H54 (cell line): ENCODE results near the gene DUSP7.
"Not testable (repeated sequence)": the region's sequence is repeated elsewhere in the genome, so short reads cannot be mapped to it uniquely, and the experiment has no call there.

Experiments used
- DNase-seq: peaks from one replicate; pipeline ENCODE4 v3.0.0; 2011; ENCODE audit warnings: low spot score, mixed read lengths; ENCODE audit not compliant: insufficient read length
- FAIRE-seq: peaks from 3 replicates; lab custom pipeline; 2011; peaks lifted over from hg19 to GRCh38; lab: Jason Lieb, UNC
- POLR2A ChIP-seq: IDR thresholded peaks from 2 replicates; pipeline ENCODE4 v1.6.1; 2011; ENCODE audit warnings: low read depth, mild to moderate bottlenecking, low read length

Gene DUSP7

DNA sequence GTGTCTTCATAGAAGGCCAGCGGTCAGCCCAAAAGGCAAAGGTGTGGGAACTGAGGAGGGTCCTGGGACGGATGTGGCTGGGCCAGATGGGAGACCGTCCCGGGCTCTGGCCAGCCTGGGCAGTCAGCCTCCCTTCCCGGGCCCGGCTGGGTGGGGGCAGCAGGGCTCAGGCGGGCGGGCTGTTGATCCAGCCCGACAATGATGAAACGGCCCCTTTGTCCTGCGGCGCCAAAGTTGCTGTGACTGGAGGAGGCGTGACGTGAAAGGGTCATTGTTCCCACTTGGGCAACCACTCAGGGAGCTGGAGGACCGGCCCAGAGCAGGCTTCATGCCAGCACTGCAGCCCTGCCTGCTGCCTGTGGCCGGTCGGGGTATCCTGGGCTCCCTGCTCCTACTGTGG, 16.5 kb downstream of the DUSP7 start:
- no peak for FAIRE-seq
- TF ChIP-seq POLR2A, result no peak

DNA sequence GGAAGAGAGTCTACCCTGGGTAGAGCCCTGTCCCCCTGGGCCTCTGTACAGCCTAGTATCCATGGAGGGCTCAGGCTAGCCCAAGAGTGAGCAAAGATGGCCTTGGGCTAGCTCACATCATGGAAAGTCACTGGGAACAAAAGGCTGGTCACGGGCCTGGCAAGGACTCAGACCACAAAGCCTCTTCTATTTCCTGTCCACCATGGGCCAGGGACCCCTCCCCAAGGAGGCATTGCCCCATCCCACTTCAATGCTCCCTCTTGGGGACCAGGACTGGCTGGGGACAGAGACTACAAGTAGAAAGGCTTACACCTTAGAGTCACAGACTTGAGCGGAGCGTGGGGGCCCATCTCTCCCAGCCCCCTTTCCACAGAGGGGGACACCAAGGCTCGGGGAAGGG, 16.9 kb downstream of the DUSP7 start:
- no peak for DNase-seq
- no peak for TF ChIP-seq POLR2A
- FAIRE-seq, result no peak

More for the DNA sequence above, 16.5 kb downstream of the DUSP7 start:
- DNase-seq, result no peak

DNA sequence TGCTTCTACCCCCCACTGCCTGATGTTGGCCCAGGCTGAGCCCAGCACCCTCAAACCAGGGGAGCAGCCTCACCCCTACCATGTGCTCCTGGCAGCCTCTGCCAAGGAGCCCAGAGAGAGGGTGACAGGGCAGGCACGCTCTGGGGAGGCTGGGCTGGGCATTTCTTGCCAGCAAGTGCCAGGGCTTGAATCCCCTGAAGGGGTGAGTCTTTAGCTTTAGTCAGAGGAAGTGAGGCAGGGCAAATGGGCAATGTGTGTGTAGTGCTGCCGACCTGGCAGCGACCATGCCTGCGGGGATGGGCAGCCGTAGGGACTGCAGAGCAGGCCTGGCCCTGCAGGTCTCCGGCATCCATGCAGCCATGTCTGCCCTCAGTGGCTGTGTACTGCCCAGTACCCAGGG, 18.1 kb downstream of the DUSP7 start:
- no peak for FAIRE-seq
- no peak for TF ChIP-seq POLR2A
- peak; percentile 64 for DNase-seq

DNA sequence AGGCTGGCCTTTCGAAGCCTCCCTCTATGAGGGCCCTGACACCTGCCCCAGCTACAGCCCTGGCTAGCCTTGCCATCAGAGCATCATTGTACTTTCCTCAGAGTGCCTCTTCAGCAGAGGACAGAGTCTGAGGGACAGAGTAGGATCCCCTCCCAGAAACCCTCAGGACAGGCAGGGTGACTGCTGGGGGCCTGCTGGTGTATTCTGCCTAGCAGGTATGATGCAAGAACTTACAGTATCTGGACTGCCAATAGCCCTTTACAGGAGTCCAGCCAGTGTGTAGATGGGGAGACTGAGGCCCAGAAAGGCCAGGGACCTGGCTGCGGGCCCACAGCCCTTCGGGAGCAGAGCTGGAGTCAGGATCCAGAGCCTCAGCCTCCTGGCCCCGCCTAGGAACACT, 19.1 kb downstream of the DUSP7 start:
- TF ChIP-seq POLR2A, result no peak
- DNase-seq, result no peak
- FAIRE-seq, result no peak

DNA sequence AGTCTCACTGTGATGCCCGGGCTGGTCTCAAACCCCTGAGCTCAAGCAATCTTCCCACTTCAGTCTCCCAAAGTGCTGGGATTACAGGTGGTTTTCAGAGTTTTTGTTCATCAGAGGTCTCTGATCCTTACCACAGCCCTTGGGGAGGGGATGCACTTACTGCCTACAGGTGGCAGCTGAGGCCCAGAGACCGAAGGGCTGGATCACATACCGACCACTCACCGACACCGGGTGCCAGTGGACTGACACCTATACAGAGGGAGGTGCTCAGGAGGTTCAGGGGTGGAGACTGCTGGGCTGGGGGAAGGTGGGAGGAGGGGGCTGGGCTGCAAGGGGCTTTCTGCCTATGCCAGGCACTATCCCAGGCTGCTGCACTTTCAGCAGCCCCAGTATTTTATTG, 19.5 kb downstream of the DUSP7 start:
- FAIRE-seq (no peak), DNase-seq (no peak)
- TF ChIP-seq POLR2A, result no peak

DNA sequence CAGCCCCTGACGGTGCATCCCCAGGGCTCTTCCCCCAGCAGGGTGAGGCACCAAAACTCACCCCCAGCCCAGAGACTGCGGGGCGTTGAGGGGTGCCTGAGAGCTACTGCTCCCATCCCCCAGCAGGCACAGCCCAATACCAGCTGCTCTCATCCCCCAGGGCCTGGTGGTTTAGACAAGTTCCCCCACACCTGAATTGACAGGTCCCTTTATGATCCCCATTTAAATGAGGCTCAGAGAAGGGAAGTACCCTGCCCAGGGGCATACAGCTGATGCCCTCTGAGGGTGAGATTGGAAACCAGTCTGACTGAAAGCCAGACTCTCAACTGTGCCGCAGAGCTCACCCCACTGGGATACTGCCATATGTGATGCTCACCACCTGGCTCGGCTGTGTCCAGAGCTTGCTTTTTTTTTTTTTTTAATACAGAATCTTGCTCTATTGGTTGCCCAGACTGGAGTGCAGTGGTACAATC, 20.1 kb downstream of the DUSP7 start:
- no peak for TF ChIP-seq POLR2A
- no peak for FAIRE-seq
- no peak for DNase-seq

DNA sequence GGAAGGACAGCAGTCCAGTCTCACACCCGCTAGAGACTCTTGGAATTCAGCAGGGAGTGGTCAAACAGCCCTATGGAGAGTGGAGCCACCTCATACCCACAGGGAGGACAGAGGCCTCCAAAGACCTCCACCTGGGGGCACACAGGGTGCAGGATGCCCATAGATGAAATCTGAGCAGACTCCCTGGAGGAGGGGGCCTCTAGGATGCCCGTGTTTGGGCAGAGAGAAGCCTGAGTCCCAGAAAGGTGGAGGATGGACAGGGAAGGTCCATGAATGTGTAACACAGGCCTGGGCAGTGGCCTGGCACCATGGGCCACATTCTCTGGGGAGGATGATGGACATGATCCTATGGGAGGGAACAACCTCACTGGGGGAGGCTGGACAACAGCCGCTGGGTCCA, 21.7 kb downstream of the DUSP7 start:
- no peak for FAIRE-seq
- no peak for TF ChIP-seq POLR2A
- DNase-seq, result no peak

DNA sequence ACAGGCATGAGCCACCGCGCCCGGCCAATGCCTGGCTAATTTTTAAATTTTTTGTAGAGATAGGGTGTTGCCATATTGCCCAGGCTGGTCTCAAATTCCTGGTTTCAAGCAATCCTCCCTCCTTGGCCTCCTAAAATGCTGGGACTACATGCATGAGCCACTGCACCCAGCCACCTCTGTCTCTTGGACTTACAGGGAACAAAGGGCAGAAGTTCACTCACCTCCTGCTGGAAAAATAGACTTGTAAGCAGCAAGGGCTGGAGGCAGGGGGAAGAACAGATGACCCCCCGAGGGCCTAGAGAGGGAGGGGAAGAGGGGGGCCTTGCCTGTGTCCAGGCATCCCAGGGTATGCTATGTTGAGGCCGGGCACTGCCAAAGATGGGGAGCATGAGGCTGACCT, 22.2 kb downstream of the DUSP7 start:
- TF ChIP-seq POLR2A, result no peak
- no peak for DNase-seq
- FAIRE-seq, result no peak

DNA sequence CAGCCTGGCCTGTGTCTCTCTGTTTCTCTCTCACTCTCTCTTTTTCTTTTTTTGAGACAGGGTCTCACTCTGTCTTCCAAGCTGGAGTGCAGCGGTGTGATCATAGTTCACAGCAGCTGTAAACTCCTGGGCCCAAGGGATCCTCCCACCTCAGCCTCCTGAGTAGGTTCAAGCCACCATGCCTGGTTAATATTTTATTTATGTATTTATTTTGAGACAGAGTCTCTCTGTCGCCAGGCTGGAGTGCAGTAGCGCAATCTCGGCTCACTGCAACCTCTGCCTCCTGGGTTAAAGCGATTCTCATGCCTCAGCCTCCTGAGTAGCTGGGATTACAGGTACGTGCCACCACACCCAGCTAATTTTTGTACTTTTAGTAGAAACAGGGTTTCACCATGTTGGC, 22.6 kb downstream of the DUSP7 start:
- DNase-seq, FAIRE-seq: not testable (repeated sequence)

DNA sequence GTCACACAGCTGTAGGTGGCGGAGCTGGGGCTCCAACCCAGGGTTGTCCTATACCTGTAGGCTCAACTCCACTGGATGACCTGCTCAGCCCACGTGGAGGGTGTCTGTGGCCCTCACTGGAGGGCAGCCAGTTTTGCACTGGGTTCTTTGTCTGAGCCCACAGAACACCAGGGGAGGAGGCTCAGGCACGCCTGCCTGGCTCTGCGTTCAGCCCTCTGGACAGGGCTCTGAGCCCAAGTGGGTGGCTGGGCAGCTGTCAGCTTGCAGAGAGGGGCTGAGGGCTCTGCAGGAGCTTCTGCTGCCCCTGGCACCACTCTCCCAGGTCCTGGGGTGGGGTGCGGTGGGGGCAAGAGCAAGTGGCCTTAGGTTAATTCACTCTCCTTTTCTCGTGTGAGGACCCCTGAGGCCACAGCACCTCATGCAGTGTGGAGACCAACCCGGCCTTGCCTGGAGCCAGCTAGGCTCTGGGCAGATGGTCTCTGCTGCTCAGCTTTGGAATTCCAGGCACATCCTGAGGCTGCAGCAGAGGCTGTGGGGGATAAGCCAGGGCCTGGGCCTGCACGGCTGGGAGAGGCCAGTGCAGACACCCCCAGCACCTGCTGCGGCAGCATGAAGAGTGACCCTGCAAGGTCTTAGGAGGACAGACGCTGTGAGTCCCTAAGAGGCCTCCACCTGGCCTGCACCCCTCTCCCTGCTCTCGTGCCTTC, 23.5 kb downstream of the DUSP7 start:
- FAIRE-seq (no peak), DNase-seq (no peak)

DNA sequence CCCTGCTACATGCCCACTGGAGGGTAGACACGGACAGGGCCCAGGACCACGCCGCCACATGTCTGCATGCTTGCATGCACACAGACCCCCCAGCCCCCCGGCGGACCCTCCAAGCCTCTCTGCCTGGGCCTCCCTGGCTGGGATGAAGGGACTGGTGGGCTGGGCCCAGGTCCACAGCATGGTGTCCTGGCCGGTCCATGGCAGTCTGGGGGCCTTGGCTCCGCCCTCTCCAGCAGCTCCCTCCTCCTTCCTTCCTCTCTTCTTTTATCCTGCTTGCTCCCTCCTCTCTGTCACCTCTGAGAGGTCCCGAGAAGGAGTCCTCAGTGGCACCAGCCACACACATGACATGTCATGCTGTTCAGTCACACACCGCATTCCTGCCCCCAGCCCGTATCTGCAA, 24.5 kb downstream of the DUSP7 start:
- no peak for TF ChIP-seq POLR2A
- FAIRE-seq, result no peak
- no peak for DNase-seq

More for the DNA sequence above, 23.5 kb downstream of the DUSP7 start:
- TF ChIP-seq POLR2A, result no peak

DNA sequence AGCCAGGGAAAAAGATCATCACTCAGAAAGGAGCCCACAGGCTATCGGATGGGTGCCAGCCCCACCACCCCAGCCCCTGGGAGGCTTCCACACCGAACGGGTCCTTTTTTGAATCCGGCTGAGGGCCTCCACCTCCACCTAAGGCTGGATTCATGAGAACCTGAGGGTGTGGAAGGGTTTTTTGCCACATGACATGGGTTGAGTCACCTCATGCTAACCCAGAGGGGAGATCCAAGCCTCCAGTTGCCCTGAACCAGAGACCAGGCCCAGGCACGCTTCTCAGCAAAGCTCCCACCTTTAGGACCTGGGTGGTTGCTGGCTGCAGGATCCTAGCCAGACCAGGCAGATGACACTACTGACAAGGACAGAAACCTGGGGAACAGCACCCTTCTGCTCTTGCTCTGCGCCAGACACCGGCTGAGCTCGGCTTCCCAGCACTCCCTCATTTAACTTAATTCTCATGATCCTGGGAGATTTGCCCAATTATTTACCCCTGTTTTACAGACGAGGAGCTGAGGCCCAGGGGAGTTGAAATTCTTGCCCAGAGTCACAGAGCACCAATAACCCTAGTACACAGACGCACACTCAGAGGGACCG, 25.6 kb downstream of the DUSP7 start:
- FAIRE-seq (no peak), DNase-seq (no peak)
- TF ChIP-seq POLR2A, result no peak

DNA sequence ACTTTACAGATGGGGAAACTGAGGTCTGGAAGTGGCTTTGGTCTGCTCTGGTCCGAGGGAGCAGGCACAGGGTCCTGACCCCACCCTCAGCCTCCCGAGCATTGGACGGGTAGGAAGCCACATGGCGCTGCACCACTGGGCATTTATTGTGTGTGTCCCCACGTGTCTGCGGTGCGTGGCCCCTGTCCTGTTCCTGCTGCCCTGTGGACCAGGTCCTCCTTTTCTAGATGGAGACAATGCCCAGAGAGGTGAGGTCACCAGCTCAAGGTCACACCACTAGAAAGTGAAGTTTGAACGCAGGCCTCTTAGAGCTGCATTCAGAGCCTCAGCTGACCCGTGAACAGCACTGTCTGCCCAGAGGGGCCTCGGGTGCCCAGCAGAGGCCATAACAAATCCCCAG, 26.8 kb downstream of the DUSP7 start:
- no peak for TF ChIP-seq POLR2A
- no peak for DNase-seq
- no peak for FAIRE-seq

DNA sequence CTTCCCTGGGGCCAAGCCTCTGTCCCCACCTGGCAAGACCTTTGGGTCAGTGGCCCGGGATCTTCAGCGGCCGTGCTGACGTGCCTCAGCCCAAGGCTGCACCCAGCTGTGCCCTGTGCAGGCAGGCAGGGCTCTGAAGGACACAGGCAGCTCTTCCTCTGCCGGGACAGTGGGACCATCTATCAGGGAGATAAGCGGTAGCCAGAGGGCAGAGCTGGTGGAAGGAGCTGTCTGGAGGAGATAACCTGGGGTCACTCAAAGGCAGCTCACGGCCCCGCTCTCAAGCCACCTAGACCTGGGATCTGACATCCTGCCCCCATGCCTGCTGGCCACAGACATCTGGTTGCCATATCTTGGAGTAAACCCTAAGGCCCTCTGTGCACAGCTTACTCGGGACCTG, 27.3 kb downstream of the DUSP7 start:
- TF ChIP-seq POLR2A, result no peak
- DNase-seq (no peak), FAIRE-seq (no peak)

DNA sequence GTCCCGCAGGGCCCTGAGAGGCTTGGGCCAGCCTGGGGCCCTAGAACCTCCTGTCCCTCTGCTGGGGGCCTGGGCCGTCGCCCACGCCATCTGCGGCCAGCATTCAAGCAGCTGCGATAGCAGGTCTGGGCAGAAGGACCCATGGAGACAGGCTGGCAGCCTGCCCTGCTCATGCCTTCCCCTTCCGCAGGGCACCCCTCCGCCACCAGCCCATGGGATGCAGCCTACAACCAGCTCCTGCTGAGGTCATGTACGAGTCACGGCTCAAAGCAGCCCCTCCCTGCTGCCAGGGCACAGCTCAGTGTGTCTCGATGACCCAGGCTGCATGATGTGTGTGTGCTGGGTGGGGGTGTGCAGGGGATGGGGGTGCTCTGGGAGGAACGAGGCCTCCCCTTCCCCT, 27.8 kb downstream of the DUSP7 start:
- no peak for TF ChIP-seq POLR2A
- FAIRE-seq (no peak), DNase-seq (peak; percentile 59)
